Measurements from ENCODE around the gene PSME4. TPM values are rescaled to one million over a fixed set of nuclear protein-coding genes. Genes with fewer than 3 reads are reported as not detected.

The PSME4 gene
- polyA plus RNA-seq, 1 donor from 2014 or later: 23.4 TPM

GRCh38 chr2:53994818-53995808 lies 24.3 kb upstream of the PSME4 start:
- H2AFZ ChIP-seq (ENCODE audit: low read depth, low read length): no peak overlapping the region
- H3K27ac ChIP-seq (ENCODE audit: low read length): no peak overlapping the region
- TF ChIP-seq RAD21 (conservative IDR thresholded peaks at IDR 0.05): no peak
- no peak for TF ChIP-seq SMC3 (conservative IDR thresholded peaks at IDR 0.05; ENCODE audit: poor library complexity)
- no peak for TF ChIP-seq EZH2 (IDR thresholded peaks at IDR 0.05; ENCODE audit: borderline replicate concordance, insufficient read depth, low read length, poor library complexity, severe bottlenecking)
- TF ChIP-seq EP300 (conservative IDR thresholded peaks at IDR 0.05; ENCODE audit: poor library complexity, severe bottlenecking): no peak
- TF ChIP-seq POLR2AphosphoS5 (IDR thresholded peaks at IDR 0.05): no peak
- H3K27me3 ChIP-seq (ENCODE audit: insufficient read depth, low read depth, low read length): no peaks in the 10 kb centered on the region
- H3K36me3 ChIP-seq (ENCODE audit: insufficient read depth, low read length): no peaks in the 10 kb centered on the region
- no peaks in the 10 kb centered on the region for H4K20me1 ChIP-seq (ENCODE audit: insufficient read depth)
- no peak overlapping the region for H3K4me3 ChIP-seq (ENCODE audit: low read length)
- H3K9ac ChIP-seq (ENCODE audit: low read length): no peak overlapping the region
- H3K79me2 ChIP-seq (replicated peaks; ENCODE audit: insufficient read depth, low read length): no peaks in the 10 kb centered on the region
- no peaks in the 10 kb centered on the region for H3F3A ChIP-seq (ENCODE audit: insufficient read depth, low read length, poor library complexity, severe bottlenecking)
- no peaks in the 10 kb centered on the region for H3K9me2 ChIP-seq (ENCODE audit: insufficient read depth, low read length)
- no peaks in the 10 kb centered on the region for H3K9me3 ChIP-seq (ENCODE audit: low read length)
- no peak overlapping the region for H3K4me2 ChIP-seq (ENCODE audit: low read length)

GRCh38 chr2:53991948-53992347 lies 21.2 kb upstream of the PSME4 start:
- Histone ChIP-seq H3K4me2 (ENCODE audit: low read length) (no peak overlapping the region), H3K9me3 (ENCODE audit: low read length) (no peaks in the 10 kb centered on the region), H3K36me3 (ENCODE audit: insufficient read depth, low read length) (no peaks in the 10 kb centered on the region), H3K9ac (ENCODE audit: low read length) (no peak overlapping the region), H3F3A (ENCODE audit: insufficient read depth, low read length, poor library complexity, severe bottlenecking) (no peaks in the 10 kb centered on the region), H4K20me1 (ENCODE audit: insufficient read depth) (no peaks in the 10 kb centered on the region), H3K9me2 (ENCODE audit: insufficient read depth, low read length) (no peaks in the 10 kb centered on the region), H3K27ac (ENCODE audit: low read length) (no peak overlapping the region), H2AFZ (ENCODE audit: low read depth, low read length) (no peak overlapping the region), H3K79me2 (replicated peaks; ENCODE audit: insufficient read depth, low read length) (no peaks in the 10 kb centered on the region), H3K4me3 (ENCODE audit: low read length) (no peak overlapping the region), H3K27me3 (ENCODE audit: insufficient read depth, low read depth, low read length) (no peaks in the 10 kb centered on the region)
- no peak for TF ChIP-seq RAD21 (conservative IDR thresholded peaks at IDR 0.05)
- TF ChIP-seq MXI1 (conservative IDR thresholded peaks at IDR 0.05; ENCODE audit: poor library complexity, severe bottlenecking): no peak
- no peak for TF ChIP-seq EZH2 (IDR thresholded peaks at IDR 0.05; ENCODE audit: borderline replicate concordance, insufficient read depth, low read length, poor library complexity, severe bottlenecking)
- TF ChIP-seq TAF1 (IDR thresholded peaks at IDR 0.05; ENCODE audit: low read depth): no peak
- no peak for TF ChIP-seq REST (IDR thresholded peaks at IDR 0.05; ENCODE audit: borderline replicate concordance)
- no peak for TF ChIP-seq CTCF (IDR thresholded peaks at IDR 0.05; ENCODE audit: poor library complexity, severe bottlenecking)

All from neural cell (in vitro differentiated cells).